ENCODE results near the gene PBX1. TPM values are rescaled to one million over a fixed set of nuclear protein-coding genes. Genes with fewer than 3 reads are reported as not detected.
A peak's percentile ranks its signal among the peaks of the same experiment; 100 is the strongest.

PBX1 gene
- total and polyA plus RNA-seq, 2 experiments from 2014 or later: 40.0 to 104 TPM

GRCh38 chr1:164559342-164560051 lies 513 bp downstream of the PBX1 start (continued):
- no peak for TF ChIP-seq ZNF462 (CRISPR knock-in tag; IDR thresholded peaks at IDR 0.05)
- no peak for TF ChIP-seq CTCF (conservative IDR thresholded peaks at IDR 0.05; ENCODE audit: low read depth in 2 of 2)
- TF ChIP-seq ZNF331 (CRISPR knock-in tag; IDR thresholded peaks at IDR 0.05; ENCODE audit: low read depth): no peak
- no peak for TF ChIP-seq STAT1 (IDR thresholded peaks at IDR 0.05; ENCODE audit: unreplicated experiment)

- Histone ChIP-seq H3K4me3 (peak overlapping the region; percentile 81), H3K27ac (ENCODE audit: low read depth) (peak overlapping the region; percentile 90), H3K4me1 (ENCODE audit: insufficient read depth) (peaks cover 47% of the 10 kb centered on the region), H3K27me3 (ENCODE audit: insufficient read depth) (no peaks in the 10 kb centered on the region), H3K9me2 (ENCODE audit: insufficient read depth) (no peaks in the 10 kb centered on the region), H3K36me3 (ENCODE audit: insufficient read depth) (no peaks in the 10 kb centered on the region), H2AFZ (no peak overlapping the region), H3F3A (replicated peaks; ENCODE audit: low read depth) (peaks cover 4% of the 10 kb centered on the region; the same call in 1 of the 2 replicates), H4K20me1 (replicated peaks; ENCODE audit: insufficient read depth) (peaks cover 3% of the 10 kb centered on the region; the same call in 1 of the 2 replicates), H3K4me2 (peak overlapping the region; percentile 80), H3K79me2 (replicated peaks; ENCODE audit: insufficient read depth) (peaks cover 53% of the 10 kb centered on the region)
- peaks cover 18% of the 10 kb centered on the region; the same call in 2 of the 3 replicates for H3K36me3 Mint-ChIP-seq (ENCODE audit: low read depth)
- peak overlapping the region; percentile 95 for H3K27ac Mint-ChIP-seq
- ATAC-seq (no peak), DNase-seq (ENCODE audit: low spot score) (no peak)
- no peak for TF ChIP-seq NANOG (IDR thresholded peaks at IDR 0.05; ENCODE audit: borderline replicate concordance)
- no peak for TF ChIP-seq ZNF331 (CRISPR knock-in tag; IDR thresholded peaks at IDR 0.05; ENCODE audit: low read depth)
- TF ChIP-seq EZH2phosphoT487 (IDR thresholded peaks at IDR 0.05; ENCODE audit: unreplicated experiment): no peak
- no peak for TF ChIP-seq CREB1 (CRISPR knock-in tag; IDR thresholded peaks at IDR 0.05; ENCODE audit: low read depth)
- no peak for TF ChIP-seq EZH2 (IDR thresholded peaks at IDR 0.05; ENCODE audit: low read depth, unreplicated experiment)
- TF ChIP-seq REST (IDR thresholded peaks at IDR 0.05; ENCODE audit: unreplicated experiment): no peak
- no peak for TF ChIP-seq ETS1 (IDR thresholded peaks at IDR 0.05)
- peaks cover 1% of the 10 kb centered on the region for H3K27me3 Mint-ChIP-seq (ENCODE audit: insufficient read depth, low read depth, poor library complexity)
- H3K4me3 Mint-ChIP-seq: peak overlapping the region; percentile 99
- H3K9me3 Mint-ChIP-seq: no peaks in the 10 kb centered on the region; the same call in 2 of the 3 replicates
- peaks cover 49% of the 10 kb centered on the region for H3K4me1 Mint-ChIP-seq
Observed at GRCh38 chr1:164560121-164560541, 1.1 kb downstream of the PBX1 start.

All from GM23338 (cell line).